Endometrium (tissue), 2 donors: ENCODE measurements around the gene TBCEL.
A peak's percentile ranks its signal among the peaks of the same experiment; 100 is the strongest.
"Not testable (repeated sequence)": the region's sequence is repeated elsewhere in the genome, so short reads cannot be mapped to it uniquely, and the experiment has no call there.

Experiments used
- FAIRE-seq: peaks from 2 replicates; lab custom pipeline; 2012; peaks lifted over from hg19 to GRCh38; lab: Jason Lieb, UNC
- donor health status: control.
- donor health status: control.

Gene TBCEL

GRCh38 chr11:121108413-121108812, 84.5 kb downstream of the TBCEL start:
- FAIRE-seq, result no peak

GRCh38 chr11:121109471-121109870, 85.6 kb downstream of the TBCEL start:
- FAIRE-seq, result no peak

- peak; percentile 71 for FAIRE-seq
Measured at GRCh38 chr11:121109916-121110586, 86.1 kb downstream of the TBCEL start.

GRCh38 chr11:121110871-121111724, 87.2 kb downstream of the TBCEL start:
- no peak for FAIRE-seq

GRCh38 chr11:121112498-121113455, 88.9 kb downstream of the TBCEL start:
- FAIRE-seq, result no peak

GRCh38 chr11:121113611-121114010, 89.7 kb downstream of the TBCEL start:
- no peak for FAIRE-seq

- not testable (repeated sequence) for FAIRE-seq
Measured at GRCh38 chr11:121115024-121115423, 91.1 kb downstream of the TBCEL start.

- FAIRE-seq, result no peak
Measured at GRCh38 chr11:121117788-121118187, 93.9 kb downstream of the TBCEL start.

GRCh38 chr11:121119440-121119839, 95.5 kb downstream of the TBCEL start:
- FAIRE-seq, result no peak

- FAIRE-seq, result no peak
Measured at GRCh38 chr11:121122328-121122727, 98.4 kb downstream of the TBCEL start.

- FAIRE-seq, result no peak
Measured at GRCh38 chr11:121123496-121124069, 99.7 kb downstream of the TBCEL start.

GRCh38 chr11:121127809-121128208, 103.9 kb downstream of the TBCEL start:
- no peak for FAIRE-seq

GRCh38 chr11:121129362-121130340, 105.7 kb downstream of the TBCEL start:
- no peak for FAIRE-seq

GRCh38 chr11:121131656-121132055, 107.8 kb downstream of the TBCEL start:
- FAIRE-seq, result no peak

GRCh38 chr11:121132211-121132976, 108.5 kb downstream of the TBCEL start:
- no peak for FAIRE-seq

GRCh38 chr11:121134741-121135312, 110.9 kb downstream of the TBCEL start:
- no peak for FAIRE-seq

GRCh38 chr11:121137005-121137404, 113.1 kb downstream of the TBCEL start:
- no peak for FAIRE-seq

- FAIRE-seq, result no peak
Measured at GRCh38 chr11:121138259-121138658, 114.4 kb downstream of the TBCEL start.

GRCh38 chr11:121140369-121140768, 116.5 kb downstream of the TBCEL start:
- no peak for FAIRE-seq
